Fibroblast of lung (primary cell): ENCODE data around the gene FAAH2. TPM values are rescaled to one million over a fixed set of nuclear protein-coding genes. Genes with fewer than 3 reads are reported as not detected.

Source experiments
- DNase-seq, 2 donors: peaks; one replicate each; pipeline versions ENCODE4 v3.0.0 to v3.0.0-alpha.2; 2010; ENCODE audit warnings: low read depth in 2 of 2
- H2AFZ ChIP-seq: 2 replicates; pipeline ENCODE4 v1.5.1; 2012; ENCODE audit warnings: low read length, control low read depth, inconsistent platforms
- H3K27ac ChIP-seq: 2 replicates; pipeline ENCODE4 v1.5.1; 2011; ENCODE audit warnings: low read length, control low read depth; ENCODE audit not compliant: insufficient read depth
- H3K27me3 ChIP-seq: 2 replicates; pipeline ENCODE4 v1.5.1; 2011; ENCODE audit warnings: mild to moderate bottlenecking, low read length; ENCODE audit not compliant: control insufficient read depth, insufficient read depth
- H3K36me3 ChIP-seq: 2 replicates; pipeline ENCODE4 v1.5.1; 2011; ENCODE audit warnings: low read length; ENCODE audit not compliant: control insufficient read depth, insufficient read depth
- H3K4me1 ChIP-seq: 2 replicates; pipeline ENCODE4 v1.5.1; 2011; ENCODE audit warnings: low read length; ENCODE audit not compliant: control insufficient read depth, insufficient read depth; ENCODE audit errors: extremely low read depth
- H3K4me2 ChIP-seq: 2 replicates; pipeline ENCODE4 v1.5.1; 2011; ENCODE audit warnings: low read length, control low read depth; ENCODE audit not compliant: insufficient read depth; ENCODE audit errors: extremely low read depth
- H3K4me3 ChIP-seq, 4 experiments: fragments of 200-600 bp in 1 of 4; sonication (generic) in 1 of 4; replicated peaks in 1 of 4; 2 replicates each; pipeline ENCODE4 v1.5.1; 2011 to 2016; ENCODE audit warnings: low read length in 4 of 4, low read depth in 3 of 4, mild to moderate bottlenecking in 3 of 4, control low read depth in 2 of 4, inconsistent platforms in 1 of 4, mixed read lengths in 1 of 4; ENCODE audit not compliant: insufficient read depth in 1 of 4; ENCODE audit errors: control extremely low read depth in 1 of 4
- H3K79me2 ChIP-seq: 2 replicates; pipeline ENCODE4 v1.5.1; 2012; ENCODE audit warnings: mild to moderate bottlenecking, low read length, inconsistent platforms; ENCODE audit not compliant: control insufficient read depth, insufficient read depth
- H3K9ac ChIP-seq: 2 replicates; pipeline ENCODE4 v1.5.1; 2011; ENCODE audit warnings: mild to moderate bottlenecking, low read length, control low read depth; ENCODE audit not compliant: insufficient read depth
- H3K9me3 ChIP-seq: 2 replicates; pipeline ENCODE4 v1.5.1; 2012; ENCODE audit warnings: low read depth, low read length; ENCODE audit not compliant: control insufficient read depth, insufficient read depth
- H4K20me1 ChIP-seq: 2 replicates; pipeline ENCODE4 v1.5.1; 2011; ENCODE audit warnings: low read length; ENCODE audit not compliant: control insufficient read depth, insufficient read depth; ENCODE audit errors: extremely low read depth
- CTCF ChIP-seq, 2 donors: IDR thresholded peaks in 1 of 2; conservative IDR thresholded peaks in 1 of 2; 1 replicate in 1 of 2; 2 replicates in 1 of 2; pipeline ENCODE4 v1.5.1; 2011 to 2012; ENCODE audit warnings: low read length in 2 of 2, control low read depth in 1 of 2, inconsistent platforms in 1 of 2, low read depth in 1 of 2, mild to moderate bottlenecking in 1 of 2
- EZH2 ChIP-seq: IDR thresholded peaks from 2 replicates; pipeline ENCODE4 v1.5.1; 2012; ENCODE audit warnings: low read length, control low read depth, mild to moderate bottlenecking; ENCODE audit errors: missing control alignments
- polyA minus RNA-seq: library from RNA; depleted of rRNA, polyadenylated mRNA; stranded (reverse); fragments of >200 nt; gene quantifications from 2 replicates; pipeline ENCODE4 v1.2.3, GENCODE V29; 2011; ENCODE audit warnings: low replicate concordance
- polyA plus RNA-seq, 2 donors: library from polyadenylated mRNA; depleted of rRNA in 1 of 2; stranded (reverse) in 1 of 2; unstranded in 1 of 2; fragments of >200 nt; gene quantifications; 2 replicates each; pipeline ENCODE4 v1.2.1, GENCODE V29; 2011 to 2012; ENCODE audit warnings: missing spikeins in 1 of 2
- total RNA-seq: library from RNA; depleted of rRNA; stranded (reverse); fragments of >200 nt; gene quantifications from 2 replicates; pipeline ENCODE4 v1.2.1, GENCODE V29; 2014

Gene FAAH2, protein sequence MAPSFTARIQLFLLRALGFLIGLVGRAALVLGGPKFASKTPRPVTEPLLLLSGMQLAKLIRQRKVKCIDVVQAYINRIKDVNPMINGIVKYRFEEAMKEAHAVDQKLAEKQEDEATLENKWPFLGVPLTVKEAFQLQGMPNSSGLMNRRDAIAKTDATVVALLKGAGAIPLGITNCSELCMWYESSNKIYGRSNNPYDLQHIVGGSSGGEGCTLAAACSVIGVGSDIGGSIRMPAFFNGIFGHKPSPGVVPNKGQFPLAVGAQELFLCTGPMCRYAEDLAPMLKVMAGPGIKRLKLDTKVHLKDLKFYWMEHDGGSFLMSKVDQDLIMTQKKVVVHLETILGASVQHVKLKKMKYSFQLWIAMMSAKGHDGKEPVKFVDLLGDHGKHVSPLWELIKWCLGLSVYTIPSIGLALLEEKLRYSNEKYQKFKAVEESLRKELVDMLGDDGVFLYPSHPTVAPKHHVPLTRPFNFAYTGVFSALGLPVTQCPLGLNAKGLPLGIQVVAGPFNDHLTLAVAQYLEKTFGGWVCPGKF
- total RNA-seq, result under 0.01 and 0.33 TPM in 2 replicates
- polyA plus RNA-seq, result 0.02 TPM in 1 of 2 replicates, not detected in the other
- 0.22 TPM in 1 of 2 replicates, not detected in the other for polyA plus RNA-seq (2012)
- polyA minus RNA-seq, result not detected in 2 replicates

- Histone ChIP-seq H3K79me2 (no peaks in the 10 kb centered on the region), H3K4me2 (no peak within 1 kb of the TSS), H4K20me1 (no peaks in the 10 kb centered on the region), H3K9me3 (no peaks in the 10 kb centered on the region), H3K9ac (no peak within 1 kb of the TSS), H3K4me3 (no peak within 1 kb of the TSS), H3K27ac (no peak within 1 kb of the TSS), H3K27me3 (no peaks in the 10 kb centered on the region), H3K4me1 (no peaks in the 10 kb centered on the region), H3K36me3 (no peaks in the 10 kb centered on the region), H2AFZ (no peak within 1 kb of the TSS)
- TF ChIP-seq EZH2 (no peak), CTCF (conservative IDR thresholded peaks at IDR 0.05 in 1 of 2, IDR thresholded peaks at IDR 0.05 in 1 of 2; ENCODE audit: low read depth in 1 of 2, low read length in 2 of 2) (no peak)
- DNase-seq, result no peak
Measured at GRCh38 chrX:57286507-57287251, at the start of gene FAAH2. FAAH2 (plus strand) TSS chrX:57286706; CDS start chrX:57286826, 120 bp downstream.

DNA sequence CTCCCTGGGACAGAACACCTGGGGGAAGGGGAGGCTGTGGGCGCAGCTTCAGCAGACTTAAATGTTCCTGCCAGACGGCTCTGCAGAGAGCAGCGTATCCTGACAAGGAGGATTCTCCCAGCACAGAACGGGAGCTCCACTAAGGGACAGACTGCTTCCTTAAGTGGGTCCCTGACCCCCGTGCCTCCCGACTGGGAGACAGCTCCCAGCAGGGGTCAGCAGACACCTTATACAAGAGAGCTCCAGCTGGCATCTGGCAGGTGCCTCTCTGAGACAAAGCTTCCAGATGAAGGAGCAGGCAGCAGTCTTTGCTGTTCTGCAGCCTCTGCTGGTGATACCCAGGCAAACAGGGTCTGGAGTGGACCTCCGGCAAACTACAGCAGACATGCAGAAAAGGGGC lies 44.5 kb upstream of the FAAH2 start:
- Histone ChIP-seq H3K9ac (no peak overlapping the region), H3K27me3 (no peaks in the 10 kb centered on the region), H3K4me2 (no peak overlapping the region), H3K79me2 (no peaks in the 10 kb centered on the region), H3K4me1 (no peaks in the 10 kb centered on the region), H3K9me3 (no peaks in the 10 kb centered on the region), H4K20me1 (no peaks in the 10 kb centered on the region), H3K27ac (no peak overlapping the region), H3K36me3 (no peaks in the 10 kb centered on the region), H3K4me3 (no peak overlapping the region), H2AFZ (no peak overlapping the region)
- TF ChIP-seq CTCF (conservative IDR thresholded peaks at IDR 0.05 in 1 of 2, IDR thresholded peaks at IDR 0.05 in 1 of 2; ENCODE audit: low read depth in 1 of 2, low read length in 2 of 2) (no peak), EZH2 (no peak)
- DNase-seq, result no peak

DNA sequence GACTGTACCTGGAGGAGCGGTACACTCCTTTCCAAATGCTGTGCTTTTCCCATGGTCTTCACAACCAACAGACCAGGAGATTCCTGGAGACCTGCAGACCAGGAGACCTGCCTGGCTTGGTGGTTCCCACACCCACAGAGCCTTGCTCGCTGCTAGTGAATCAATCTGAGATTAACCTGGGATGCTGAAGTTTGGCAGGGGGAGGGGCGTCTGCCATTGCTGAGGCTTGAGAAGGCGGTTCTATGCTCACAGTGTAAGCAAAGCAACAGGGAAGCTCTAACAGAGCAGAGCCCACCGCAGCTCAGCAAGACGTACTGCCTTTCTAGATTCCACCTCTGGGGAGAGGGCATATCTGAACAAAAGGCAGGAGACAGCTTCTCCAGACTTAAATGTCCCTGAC lies 34.5 kb upstream of the FAAH2 start:
- H3K9ac ChIP-seq, result no peak overlapping the region
- H3K27ac ChIP-seq, result no peak overlapping the region
- H4K20me1 ChIP-seq, result no peaks in the 10 kb centered on the region
- no peak for DNase-seq
- no peaks in the 10 kb centered on the region for H3K79me2 ChIP-seq
- no peaks in the 10 kb centered on the region for H3K27me3 ChIP-seq
- H3K4me1 ChIP-seq, result no peaks in the 10 kb centered on the region
- H3K36me3 ChIP-seq, result no peaks in the 10 kb centered on the region
- H3K9me3 ChIP-seq, result no peaks in the 10 kb centered on the region
- H2AFZ ChIP-seq, result no peak overlapping the region
- no peak overlapping the region for H3K4me2 ChIP-seq
- no peak overlapping the region for H3K4me3 ChIP-seq
- TF ChIP-seq EZH2 (no peak), CTCF (conservative IDR thresholded peaks at IDR 0.05 in 1 of 2, IDR thresholded peaks at IDR 0.05 in 1 of 2; ENCODE audit: low read depth in 1 of 2, low read length in 2 of 2) (no peak)
